NCI-H82 treated with DMSO at 0.1 percent for 48 hours (cell line): ENCODE data around the gene MCRIP2.

Experiments used
- DNase-seq: peaks from one replicate; lab custom pipeline; 2025; ENCODE audit not compliant: unreplicated experiment; lab: John Stamatoyannopoulos, UW

The MCRIP2 gene

GRCh38 chr16:668519-669171 lies 27.0 kb downstream of the MCRIP2 start:
- no peak for DNase-seq

- DNase-seq, result no peak
Observed at GRCh38 chr16:669666-670065, 28.0 kb downstream of the MCRIP2 start.

GRCh38 chr16:670485-671352 lies 29.1 kb downstream of the MCRIP2 start:
- DNase-seq, result no peak

GRCh38 chr16:671353-672131 lies 29.9 kb downstream of the MCRIP2 start:
- no peak for DNase-seq

GRCh38 chr16:672371-672770 lies 30.7 kb downstream of the MCRIP2 start:
- no peak for DNase-seq

- DNase-seq, result no peak
Observed at GRCh38 chr16:672851-673250, 31.2 kb downstream of the MCRIP2 start.

- no peak for DNase-seq
Observed at GRCh38 chr16:673399-673991, 31.9 kb downstream of the MCRIP2 start.

- no peak for DNase-seq
Observed at GRCh38 chr16:674214-674881, 32.7 kb downstream of the MCRIP2 start.

- DNase-seq, result no peak
Observed at GRCh38 chr16:674968-675883, 33.6 kb downstream of the MCRIP2 start, which contains the start of gene RHBDL1. Gene RHBDL1 (plus strand): TSS chr16:675671. CDS start chr16:675791, 120 bp downstream.

- DNase-seq, result no peak
Observed at GRCh38 chr16:675884-676564, 34.4 kb downstream of the MCRIP2 start.

GRCh38 chr16:676565-676902 lies 34.9 kb downstream of the MCRIP2 start:
- no peak for DNase-seq

GRCh38 chr16:676913-677312 lies 35.3 kb downstream of the MCRIP2 start:
- DNase-seq, result no peak

GRCh38 chr16:677316-678190 lies 35.9 kb downstream of the MCRIP2 start:
- no peak for DNase-seq

GRCh38 chr16:678209-678857 lies 36.7 kb downstream of the MCRIP2 start:
- DNase-seq, result no peak

- DNase-seq, result peak; percentile 66
Observed at GRCh38 chr16:678858-679813, 37.5 kb downstream of the MCRIP2 start.

- peak; percentile 78 for DNase-seq
Observed at GRCh38 chr16:679814-680624, 38.4 kb downstream of the MCRIP2 start, which contains the start of gene STUB1. Gene STUB1 (plus strand): TSS chr16:680410. CDS start chr16:680526, 116 bp downstream.
